HepG2 (cell line): ENCODE data around the gene RBP5. TPM values are rescaled to one million over a fixed set of nuclear protein-coding genes. Genes with fewer than 3 reads are reported as not detected.
A peak's percentile ranks its signal among the peaks of the same experiment; 100 is the strongest.

Source experiments
- AFF4 ChIP-seq: sonication (generic); formaldehyde crosslinking; IDR thresholded peaks from 2 replicates; pipeline ENCODE4 v1.4.0; 2020; ENCODE audit warnings: missing genetic modification reagents
- ETV6 ChIP-seq: sonication (generic); formaldehyde crosslinking; conservative IDR thresholded peaks from 2 replicates; pipeline ENCODE4 v1.4.0; 2020; ENCODE audit warnings: missing genetic modification reagents
- GTF2F1 ChIP-seq: fragments of 150-350 bp; IDR thresholded peaks from 2 replicates; pipeline ENCODE4 v1.6.1; 2014; ENCODE audit warnings: low read length
- IRF9 ChIP-seq: sonication (generic); formaldehyde crosslinking; IDR thresholded peaks from 2 replicates; pipeline ENCODE4 v1.8.0; 2022; ENCODE audit warnings: missing genetic modification reagents, mild to moderate bottlenecking, borderline replicate concordance
- MTF2 ChIP-seq: sonication (generic); formaldehyde crosslinking; IDR thresholded peaks from 2 replicates; pipeline ENCODE4 v1.5.0; 2020; ENCODE audit warnings: missing genetic modification reagents, borderline replicate concordance
- PLRG1 ChIP-seq: fragments of 450-650 bp; conservative IDR thresholded peaks from 2 replicates; pipeline ENCODE4 v1.6.1; 2016
- SNAI1 ChIP-seq: sonication (generic); formaldehyde crosslinking; IDR thresholded peaks from 2 replicates; pipeline ENCODE4 v1.5.0; 2020; ENCODE audit warnings: mild to moderate bottlenecking, missing genetic modification reagents, borderline replicate concordance
- SRSF4 ChIP-seq: fragments of 200-400 bp; formaldehyde crosslinking; IDR thresholded peaks from one replicate; pipeline ENCODE4 v1.6.1; 2018; ENCODE audit warnings: mild to moderate bottlenecking, low read depth, low read length, moderate library complexity; ENCODE audit not compliant: poor library complexity, severe bottlenecking
- TMF1 ChIP-seq: sonication (generic); formaldehyde crosslinking; IDR thresholded peaks from 2 replicates; pipeline ENCODE4 v1.8.1; 2022; ENCODE audit warnings: low read depth, missing genetic modification reagents
- YY1 ChIP-seq: IDR thresholded peaks from 2 replicates; pipeline ENCODE4 v1.6.1; 2011; ENCODE audit warnings: low read length, low read depth, moderate library complexity, mild to moderate bottlenecking; ENCODE audit not compliant: insufficient read depth, insufficient replicate concordance
- ZNF558 ChIP-seq: sonication (generic); formaldehyde crosslinking; IDR thresholded peaks from 2 replicates; pipeline ENCODE4 v1.9.0; 2022; ENCODE audit warnings: mild to moderate bottlenecking, missing genetic modification reagents, borderline replicate concordance
- ZNF639 ChIP-seq: conservative IDR thresholded peaks from 2 replicates; pipeline ENCODE4 v1.6.1; 2018; ENCODE audit warnings: missing genetic modification reagents
- ZNF644 ChIP-seq: IDR thresholded peaks from 2 replicates; pipeline ENCODE4 v1.6.1; 2016; ENCODE audit warnings: low read depth
- ZNF883 ChIP-seq: sonication (generic); formaldehyde crosslinking; IDR thresholded peaks from 2 replicates; pipeline ENCODE4 v1.5.1; 2020; ENCODE audit warnings: mild to moderate bottlenecking, missing genetic modification reagents; ENCODE audit errors: not compliant biosample characterization
- polyA plus RNA-seq, 8 experiments: library from polyadenylated mRNA; depleted of rRNA in 3 of 8; stranded (reverse) in 7 of 8; unstranded in 1 of 8; fragments of >200 nt; fragmentation: Illumina TruSeq in 4 of 8; extraction: Trizol in 4 of 8; gene quantifications; 2 replicates each; pipeline versions ENCODE4 v1.2.1 to v1.2.3, GENCODE V29; 2011 to 2016; ENCODE audit warnings: low read depth in 4 of 8, missing spikeins in 1 of 8, mixed read lengths in 1 of 8; ENCODE audit not compliant: insufficient read depth in 1 of 8
- total RNA-seq, 5 experiments: library from RNA; depleted of rRNA; stranded (reverse); fragments of >200 nt; fragmentation: Illumina TruSeq; extraction: Trizol; gene quantifications; 2 replicates each; pipeline ENCODE4 v1.2.3, GENCODE V29; 2016; ENCODE audit warnings: low read depth in 1 of 5
- TF ChIP-seq, protein P1 (sequence below): IDR thresholded peaks from 2 replicates; pipeline ENCODE4 v1.6.1; 2016; ENCODE audit warnings: mild to moderate bottlenecking, missing biosample characterization, missing genetic modification reagents
- TF ChIP-seq, protein P2 (sequence below): sonication (generic); formaldehyde crosslinking; IDR thresholded peaks from 2 replicates; pipeline ENCODE4 v1.5.1; 2020; ENCODE audit warnings: mild to moderate bottlenecking, missing genetic modification reagents, borderline replicate concordance
- TF ChIP-seq, protein P3 (sequence below): sonication (generic); formaldehyde crosslinking; IDR thresholded peaks from 2 replicates; pipeline ENCODE4 v1.8.1; 2023; ENCODE audit warnings: mild to moderate bottlenecking, missing genetic modification reagents
- TF ChIP-seq, protein P4 (sequence below): sonication (generic); formaldehyde crosslinking; IDR thresholded peaks from 2 replicates; pipeline ENCODE4 v1.5.0; 2020; ENCODE audit warnings: mild to moderate bottlenecking, missing genetic modification reagents

Gene RBP5
- total and polyA plus RNA-seq, 2 of the 13 experiments (the other 11 are each of a cell fraction or from before 2014, with no cell fraction given) = 13.8 to 19.8 TPM

DNA sequence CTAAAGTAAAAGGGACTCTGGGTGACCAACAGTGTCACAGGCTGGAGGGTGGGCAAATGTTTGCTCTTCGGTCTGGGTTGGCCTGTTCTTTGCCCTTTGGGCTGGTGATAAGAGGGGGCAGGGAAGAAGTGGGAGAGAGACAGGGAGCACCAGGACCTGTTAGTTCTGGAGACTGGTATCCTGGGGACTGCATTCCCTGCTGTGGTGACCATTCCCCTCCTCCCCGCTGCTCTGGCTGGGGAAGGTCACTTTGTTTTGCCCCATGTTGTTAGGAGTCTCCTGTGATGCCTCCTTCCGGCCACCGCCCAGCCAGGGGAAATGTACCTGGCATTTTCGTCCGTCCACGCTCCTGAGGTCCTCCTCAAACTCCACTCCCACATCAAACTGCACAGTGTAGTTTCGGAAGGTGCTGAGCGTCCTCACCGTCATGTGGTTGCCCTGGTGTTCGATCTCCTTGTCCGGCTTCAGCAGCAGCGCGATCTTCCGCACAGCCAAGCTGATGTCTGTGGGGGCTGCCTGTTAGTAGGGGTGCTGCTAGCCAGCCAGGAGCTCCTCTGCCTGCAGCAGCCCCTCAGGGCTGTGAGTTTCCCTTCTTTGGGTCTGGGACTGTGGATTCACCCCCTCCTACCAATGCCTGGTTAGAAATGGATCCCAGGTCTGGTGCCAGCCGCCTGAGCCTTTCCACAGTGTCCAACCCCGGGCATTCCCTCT is 618 bp downstream of the RBP5 start (continued):
- TF ChIP-seq AFF4 (CRISPR knock-in tag) (no peak), SNAI1 (CRISPR knock-in tag) (no peak), ZNF639 (CRISPR knock-in tag) (no peak), YY1 (peak; percentile 16), MTF2 (CRISPR knock-in tag) (no peak), TMF1 (CRISPR knock-in tag) (no peak), GTF2F1 (no peak), ZNF558 (CRISPR knock-in tag) (0 out of 2 replicates have a peak, but pooled peaks have one; percentile 34), PLRG1 (no peak), IRF9 (CRISPR knock-in tag) (peak; percentile 50; the same call in 1 of the 2 replicates), ETV6 (CRISPR knock-in tag) (no peak), SRSF4 (no peak), ZNF883 (CRISPR knock-in tag) (no peak), ZNF644 (CRISPR knock-in tag) (no peak)
- TF ChIP-seq, protein P1, sequence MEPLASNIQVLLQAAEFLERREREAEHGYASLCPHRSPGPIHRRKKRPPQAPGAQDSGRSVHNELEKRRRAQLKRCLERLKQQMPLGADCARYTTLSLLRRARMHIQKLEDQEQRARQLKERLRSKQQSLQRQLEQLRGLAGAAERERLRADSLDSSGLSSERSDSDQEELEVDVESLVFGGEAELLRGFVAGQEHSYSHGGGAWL (CRISPR knock-in tag) = no peak
- TF ChIP-seq, protein P2, sequence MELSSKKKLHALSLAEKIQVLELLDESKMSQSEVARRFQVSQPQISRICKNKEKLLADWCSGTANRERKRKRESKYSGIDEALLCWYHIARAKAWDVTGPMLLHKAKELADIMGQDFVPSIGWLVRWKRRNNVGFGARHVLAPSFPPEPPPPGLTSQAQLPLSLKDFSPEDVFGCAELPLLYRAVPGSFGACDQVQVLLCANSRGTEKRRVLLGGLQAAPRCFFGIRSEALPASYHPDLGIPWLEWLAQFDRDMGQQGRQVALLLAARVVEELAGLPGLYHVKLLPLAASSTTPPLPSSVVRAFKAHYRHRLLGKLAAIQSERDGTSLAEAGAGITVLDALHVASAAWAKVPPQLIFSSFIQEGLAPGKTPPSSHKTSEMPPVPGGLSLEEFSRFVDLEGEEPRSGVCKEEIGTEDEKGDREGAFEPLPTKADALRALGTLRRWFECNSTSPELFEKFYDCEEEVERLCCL = no peak
- TF ChIP-seq, protein P3, sequence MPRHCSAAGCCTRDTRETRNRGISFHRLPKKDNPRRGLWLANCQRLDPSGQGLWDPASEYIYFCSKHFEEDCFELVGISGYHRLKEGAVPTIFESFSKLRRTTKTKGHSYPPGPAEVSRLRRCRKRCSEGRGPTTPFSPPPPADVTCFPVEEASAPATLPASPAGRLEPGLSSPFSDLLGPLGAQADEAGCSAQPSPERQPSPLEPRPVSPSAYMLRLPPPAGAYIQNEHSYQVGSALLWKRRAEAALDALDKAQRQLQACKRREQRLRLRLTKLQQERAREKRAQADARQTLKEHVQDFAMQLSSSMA (CRISPR knock-in tag) = no peak
- TF ChIP-seq, protein P4, sequence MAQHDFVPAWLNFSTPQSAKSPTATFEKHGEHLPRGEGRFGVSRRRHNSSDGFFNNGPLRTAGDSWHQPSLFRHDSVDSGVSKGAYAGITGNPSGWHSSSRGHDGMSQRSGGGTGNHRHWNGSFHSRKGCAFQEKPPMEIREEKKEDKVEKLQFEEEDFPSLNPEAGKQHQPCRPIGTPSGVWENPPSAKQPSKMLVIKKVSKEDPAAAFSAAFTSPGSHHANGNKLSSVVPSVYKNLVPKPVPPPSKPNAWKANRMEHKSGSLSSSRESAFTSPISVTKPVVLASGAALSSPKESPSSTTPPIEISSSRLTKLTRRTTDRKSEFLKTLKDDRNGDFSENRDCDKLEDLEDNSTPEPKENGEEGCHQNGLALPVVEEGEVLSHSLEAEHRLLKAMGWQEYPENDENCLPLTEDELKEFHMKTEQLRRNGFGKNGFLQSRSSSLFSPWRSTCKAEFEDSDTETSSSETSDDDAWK = no peak
